Measurements from ENCODE around the gene GRM1. TPM values are rescaled to one million over a fixed set of nuclear protein-coding genes. Genes with fewer than 3 reads are reported as not detected.

Gene GRM1
- total RNA-seq, 2 donors from 2014 or later, result 0.57 to 0.62 TPM

- no peak for TF ChIP-seq CTCF (conservative IDR thresholded peaks at IDR 0.05)
Observed at GRCh38 chr6:146103416-146104072, 74.7 kb downstream of the GRM1 start.

GRCh38 chr6:146106532-146106931 is 77.7 kb downstream of the GRM1 start:
- DNase-seq, result no peak
- H3K4me3 Mint-ChIP-seq, result no peak overlapping the region
- H3K9me3 ChIP-seq (ENCODE audit: control insufficient read depth, low read length), result peaks cover 11% of the 10 kb centered on the region
- 84 to 93% methylated on average over 2 of the region's 2 CpGs for WGBS, 2 experiments (ENCODE audit: insufficient coverage in 1 of 2, insufficient read length in 1 of 2)
- peaks cover 5% of the 10 kb centered on the region for H3K4me1 Mint-ChIP-seq
- H3K4me1 ChIP-seq (ENCODE audit: control insufficient read depth, insufficient read depth, low read length), result no peaks in the 10 kb centered on the region
- no peaks in the 10 kb centered on the region for H3K27me3 Mint-ChIP-seq (ENCODE audit: insufficient read depth)
- TF ChIP-seq CTCF (conservative IDR thresholded peaks at IDR 0.05), result no peak
- H3K4me3 ChIP-seq (ENCODE audit: low read length), result no peak overlapping the region
- H3K27ac Mint-ChIP-seq, result no peak overlapping the region
- H3K36me3 ChIP-seq (ENCODE audit: control insufficient read depth, insufficient read depth, low read length), result no peaks in the 10 kb centered on the region
- peaks cover 3% of the 10 kb centered on the region for H3K36me3 Mint-ChIP-seq (ENCODE audit: low read depth)
- no peaks in the 10 kb centered on the region for H3K27me3 ChIP-seq (ENCODE audit: control insufficient read depth, insufficient read depth, low read length, poor library complexity, severe bottlenecking)
- no peak overlapping the region for H3K9ac ChIP-seq (ENCODE audit: extremely low read depth, low read length, poor library complexity, severe bottlenecking)
- no peak overlapping the region for H3K27ac ChIP-seq (ENCODE audit: low read depth, low read length)
- H3K9me3 Mint-ChIP-seq, result peaks cover 15% of the 10 kb centered on the region

More at GRCh38 chr6:146103416-146104072, 74.7 kb downstream of the GRM1 start:
- Histone ChIP-seq H3K4me1 (ENCODE audit: control insufficient read depth, insufficient read depth, low read length) (no peaks in the 10 kb centered on the region), H3K4me3 (ENCODE audit: low read length) (no peak overlapping the region), H3K9me3 (ENCODE audit: control insufficient read depth, low read length) (no peaks in the 10 kb centered on the region), H3K36me3 (ENCODE audit: control insufficient read depth, insufficient read depth, low read length) (no peaks in the 10 kb centered on the region), H3K9ac (ENCODE audit: extremely low read depth, low read length, poor library complexity, severe bottlenecking) (no peak overlapping the region), H3K27ac (ENCODE audit: low read depth, low read length) (no peak overlapping the region), H3K27me3 (ENCODE audit: control insufficient read depth, insufficient read depth, low read length, poor library complexity, severe bottlenecking) (no peaks in the 10 kb centered on the region)
- WGBS, 2 experiments (ENCODE audit: insufficient coverage in 1 of 2, insufficient read length in 1 of 2), result 65 to 67% methylated on average over 3 of the region's 3 CpGs
- H3K27me3 Mint-ChIP-seq (ENCODE audit: insufficient read depth), result no peaks in the 10 kb centered on the region
- peaks cover 4% of the 10 kb centered on the region for H3K9me3 Mint-ChIP-seq
- H3K27ac Mint-ChIP-seq, result no peak overlapping the region
- H3K4me3 Mint-ChIP-seq, result no peak overlapping the region
- H3K4me1 Mint-ChIP-seq, result peaks cover 5% of the 10 kb centered on the region
- DNase-seq, result no peak
- H3K36me3 Mint-ChIP-seq (ENCODE audit: low read depth), result no peaks in the 10 kb centered on the region

- peaks cover 15% of the 10 kb centered on the region for H3K9me3 Mint-ChIP-seq
- DNase-seq, result no peak
- no peaks in the 10 kb centered on the region for H3K27me3 Mint-ChIP-seq (ENCODE audit: insufficient read depth)
- no peaks in the 10 kb centered on the region for H3K27me3 ChIP-seq (ENCODE audit: control insufficient read depth, insufficient read depth, low read length, poor library complexity, severe bottlenecking)
- H3K4me1 ChIP-seq (ENCODE audit: control insufficient read depth, insufficient read depth, low read length), result no peaks in the 10 kb centered on the region
- H3K9me3 ChIP-seq (ENCODE audit: control insufficient read depth, low read length), result peaks cover 11% of the 10 kb centered on the region
- no peak overlapping the region for H3K4me3 ChIP-seq (ENCODE audit: low read length)
- H3K36me3 ChIP-seq (ENCODE audit: control insufficient read depth, insufficient read depth, low read length), result no peaks in the 10 kb centered on the region
- no peak for TF ChIP-seq CTCF (conservative IDR thresholded peaks at IDR 0.05)
- H3K9ac ChIP-seq (ENCODE audit: extremely low read depth, low read length, poor library complexity, severe bottlenecking), result no peak overlapping the region
- H3K27ac ChIP-seq (ENCODE audit: low read depth, low read length), result no peak overlapping the region
- WGBS, 2 experiments (ENCODE audit: insufficient coverage in 1 of 2, insufficient read length in 1 of 2), result 90% methylated on average over 1 of the region's 1 CpG; no CpG with 5 or more reads in 1 of the 2 experiments
- H3K4me3 Mint-ChIP-seq, result no peak overlapping the region
- no peaks in the 10 kb centered on the region for H3K4me1 Mint-ChIP-seq
- no peak overlapping the region for H3K27ac Mint-ChIP-seq
- peaks cover 3% of the 10 kb centered on the region for H3K36me3 Mint-ChIP-seq (ENCODE audit: low read depth)
Observed at GRCh38 chr6:146110990-146111389, 82.1 kb downstream of the GRM1 start.

Data from endodermal cell (in vitro differentiated cells).